NCI-H1417 (cell line): ENCODE results near the gene CST3.
"Not testable (repeated sequence)": the region's sequence is repeated elsewhere in the genome, so short reads cannot be mapped to it uniquely, and the experiment has no call there.

Source experiments
- DNase-seq, 3 experiments: peaks; one replicate each; lab custom pipeline; 2025; lab: John Stamatoyannopoulos, UW

The CST3 gene

DNA sequence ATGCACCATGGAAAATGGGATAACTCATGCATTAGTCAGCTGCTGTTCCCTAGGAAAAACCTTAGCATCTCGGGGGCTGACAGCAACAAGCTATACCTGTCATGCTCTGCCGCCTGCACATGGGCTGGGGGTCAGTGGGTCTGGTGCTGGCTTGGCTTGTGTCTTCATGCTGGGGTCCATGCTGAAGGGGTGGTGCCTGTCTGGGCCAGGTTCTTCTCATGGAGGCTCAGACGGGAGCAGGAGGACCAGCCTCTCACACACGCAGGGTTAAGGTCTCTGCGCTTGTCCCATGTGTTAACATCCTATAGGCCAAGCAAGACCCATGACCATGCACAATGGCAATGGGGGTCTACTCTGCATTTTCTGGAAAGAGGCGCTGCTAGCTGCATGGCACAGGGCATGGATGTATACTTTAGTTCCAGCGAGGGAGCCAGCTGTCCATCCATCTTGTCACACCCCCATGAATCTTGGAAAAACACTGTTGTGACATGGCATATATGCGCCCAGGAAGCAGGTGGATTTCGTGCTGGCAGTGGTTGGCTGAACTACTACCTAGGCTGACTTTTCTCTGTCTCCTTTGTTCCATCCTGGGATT is 24.6 kb upstream of the CST3 start:
- no peak for DNase-seq

DNA sequence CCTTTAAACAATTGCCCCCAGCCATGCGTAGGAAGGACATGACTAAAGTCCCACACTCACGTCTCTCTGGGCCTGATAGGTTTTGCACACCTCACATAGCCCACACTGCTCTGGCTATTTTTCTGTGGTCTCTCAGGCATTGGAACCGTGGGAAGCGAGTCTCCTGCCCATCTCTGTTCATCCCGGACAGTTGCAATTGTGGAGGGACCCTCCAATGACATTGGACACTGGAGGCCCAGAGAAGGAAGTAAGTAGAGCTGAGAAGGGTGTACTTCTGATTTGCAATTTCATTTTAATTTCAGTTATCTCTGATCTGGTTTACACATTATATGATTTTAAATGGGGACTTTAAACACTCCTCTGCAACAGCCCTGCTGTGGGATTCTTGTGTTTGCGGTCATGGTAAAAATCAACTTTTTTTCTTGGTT is 23.3 kb upstream of the CST3 start:
- DNase-seq: no peak

DNA sequence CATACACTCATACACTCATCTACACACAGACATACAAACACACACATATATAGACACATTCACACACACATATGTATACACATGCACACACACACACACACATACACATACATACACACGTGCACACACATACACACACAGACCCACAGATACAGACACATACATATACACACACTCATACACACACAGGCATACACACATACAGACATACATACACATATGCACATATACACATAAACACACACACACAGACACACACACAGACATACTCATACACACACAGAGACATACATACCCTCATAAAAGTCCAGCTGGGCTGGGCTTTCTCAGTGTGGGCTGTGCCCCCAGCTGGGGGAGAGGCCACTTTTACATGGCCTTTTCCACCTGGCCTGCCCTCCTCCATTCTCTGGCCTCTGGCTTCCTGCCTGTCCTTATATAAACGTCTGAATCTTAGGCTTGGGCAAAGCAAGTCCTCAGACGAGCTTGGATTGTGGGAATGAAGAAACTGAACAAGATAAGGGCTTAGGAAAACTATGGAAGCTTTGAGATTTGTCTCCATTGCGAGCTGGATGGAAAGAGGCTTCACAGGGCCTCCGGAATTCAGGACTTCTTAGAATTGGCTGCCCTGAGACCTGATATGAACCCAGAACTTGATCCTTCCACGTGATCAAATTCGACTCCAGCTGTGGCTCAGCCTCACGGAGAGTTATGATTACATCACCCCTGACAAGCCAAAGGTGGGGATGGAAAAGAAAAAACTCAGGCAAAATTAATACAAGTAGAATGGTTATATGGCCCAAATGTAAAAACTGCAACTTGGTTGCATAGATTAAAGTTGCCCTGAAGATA is 22.5 kb upstream of the CST3 start:
- no peak for DNase-seq

- DNase-seq: not testable (repeated sequence)
Measured at GRCh38 chr20:23659610-23659988, 21.8 kb upstream of the CST3 start.

- DNase-seq: no peak
Measured at GRCh38 chr20:23658989-23659609, 21.3 kb upstream of the CST3 start.

GRCh38 chr20:23658336-23658735 is 20.6 kb upstream of the CST3 start:
- no peak for DNase-seq

DNA sequence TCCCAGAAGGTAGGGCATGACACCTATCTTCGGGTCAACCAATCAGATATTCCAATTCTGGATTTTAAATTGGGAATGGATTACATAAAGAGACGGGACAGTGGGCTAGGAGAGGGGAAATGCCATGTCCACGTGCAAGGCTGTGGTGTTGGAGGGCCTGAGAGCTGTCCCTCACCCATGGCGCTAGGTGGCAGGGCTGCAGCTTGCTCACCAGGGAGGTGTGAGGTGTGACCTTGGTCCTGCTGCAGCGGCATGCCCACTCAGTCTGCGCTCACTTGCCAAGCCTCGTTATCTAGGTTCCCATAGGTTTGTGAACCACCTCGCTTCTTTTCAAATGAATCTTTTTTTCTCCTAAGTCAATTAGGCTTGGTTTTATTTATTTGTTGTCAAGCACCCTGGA is 19.4 kb upstream of the CST3 start:
- no peak for DNase-seq

GRCh38 chr20:23656372-23656771 is 18.6 kb upstream of the CST3 start:
- DNase-seq: no peak

DNA sequence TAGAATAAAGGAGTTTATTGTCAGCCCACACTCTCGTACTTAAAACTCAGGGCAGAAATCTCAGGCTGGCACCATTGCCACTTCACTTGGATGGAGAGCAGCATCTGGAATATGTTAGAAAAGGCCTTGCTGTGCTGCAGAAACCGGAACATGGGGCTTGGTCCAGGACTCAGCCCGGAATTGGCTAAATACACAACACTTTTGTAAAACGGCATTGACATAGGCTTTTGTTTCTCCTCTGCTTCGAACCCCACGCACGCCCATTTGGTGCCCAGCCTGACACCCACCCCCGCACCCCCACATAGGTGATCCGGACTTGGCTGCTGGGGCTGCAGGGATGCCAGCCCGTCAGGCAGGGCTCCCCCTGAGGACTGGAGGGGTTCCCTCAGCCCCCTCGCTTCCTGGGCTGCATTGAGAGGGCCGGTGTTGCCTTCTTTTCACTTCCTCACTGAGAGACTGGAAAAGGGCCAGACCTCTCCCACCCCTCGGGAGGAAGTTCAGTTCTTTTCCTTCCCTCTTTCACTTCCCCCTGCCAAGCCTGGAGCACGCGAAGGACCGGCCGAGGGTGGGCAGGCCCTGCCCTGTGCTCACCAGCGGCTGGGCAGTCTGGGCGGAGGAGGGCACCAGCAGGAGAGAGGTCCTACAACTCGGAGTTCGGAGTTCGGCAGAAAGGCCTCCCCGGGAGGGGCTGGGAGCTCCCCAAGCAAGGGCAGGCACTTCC is 17.9 kb upstream of the CST3 start:
- no peak for DNase-seq

- DNase-seq: no peak
Measured at GRCh38 chr20:23654717-23655116, 17.0 kb upstream of the CST3 start.

DNA sequence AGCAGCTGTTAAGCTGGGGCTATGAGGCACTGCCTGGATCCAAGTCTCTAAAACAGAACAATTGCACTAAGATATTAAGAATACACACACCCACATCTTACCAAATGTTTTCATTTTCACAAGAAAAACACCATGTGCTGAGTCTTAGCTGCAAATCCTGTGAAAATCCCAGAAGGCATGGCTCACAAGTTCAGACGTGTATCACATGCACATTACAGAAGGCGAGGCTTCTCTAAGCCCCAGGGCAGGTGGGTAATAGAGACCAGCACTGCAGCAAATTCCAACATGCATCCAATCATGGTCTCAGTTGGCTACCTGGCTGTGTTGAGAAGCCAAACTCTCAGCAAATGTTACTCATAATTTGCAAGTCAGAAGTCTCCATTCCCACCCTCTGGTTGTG is 16.2 kb upstream of the CST3 start:
- DNase-seq: no peak

DNA sequence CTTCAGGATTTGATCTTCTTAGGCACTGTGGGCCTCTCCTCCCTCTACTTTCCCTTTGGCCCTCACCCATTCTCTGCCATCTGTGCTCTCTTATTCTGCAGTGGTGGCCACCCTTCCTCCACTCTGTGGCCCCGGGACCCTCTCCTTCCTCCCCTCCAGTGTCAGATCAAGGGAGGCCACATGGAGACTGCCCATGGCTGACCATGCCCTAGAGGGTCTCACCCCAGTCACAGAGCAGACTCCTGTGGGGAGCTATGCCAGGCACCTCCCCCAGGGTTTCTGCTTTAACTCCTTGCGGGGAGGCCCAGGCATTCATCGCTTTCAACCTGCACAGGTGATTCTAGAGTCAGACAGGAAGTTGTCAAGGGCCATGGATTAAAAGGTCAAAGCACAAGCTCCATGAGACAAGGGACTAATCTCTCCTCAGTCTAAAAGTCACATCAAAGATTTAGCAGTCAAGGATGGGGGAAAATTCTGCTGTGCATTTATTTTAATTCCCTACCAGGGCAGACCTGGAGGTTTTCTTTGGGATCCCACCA is 15.7 kb upstream of the CST3 start:
- no peak for DNase-seq

DNA sequence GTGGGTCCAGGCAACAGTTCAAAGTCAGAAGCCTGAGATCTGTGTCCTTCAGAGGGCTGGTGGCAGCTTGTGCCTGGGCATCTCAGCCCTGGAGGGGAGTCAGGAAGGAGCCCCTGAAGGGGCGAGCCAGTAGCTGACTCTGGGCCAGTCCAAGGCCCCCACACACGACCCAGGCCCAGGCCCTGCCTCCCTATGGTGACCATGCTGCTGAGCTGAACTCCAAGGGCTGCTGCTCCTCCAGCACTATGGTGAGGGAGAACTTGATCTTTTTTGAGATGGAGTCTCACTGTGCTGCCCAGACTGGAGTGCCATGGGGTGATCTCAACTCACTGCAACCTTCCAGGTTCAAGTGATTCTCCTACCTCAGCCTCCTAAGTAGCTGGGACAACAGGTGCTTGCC is 15.2 kb upstream of the CST3 start:
- DNase-seq: no peak

- DNase-seq: no peak
Measured at GRCh38 chr20:23652371-23652770, 14.6 kb upstream of the CST3 start.

DNA sequence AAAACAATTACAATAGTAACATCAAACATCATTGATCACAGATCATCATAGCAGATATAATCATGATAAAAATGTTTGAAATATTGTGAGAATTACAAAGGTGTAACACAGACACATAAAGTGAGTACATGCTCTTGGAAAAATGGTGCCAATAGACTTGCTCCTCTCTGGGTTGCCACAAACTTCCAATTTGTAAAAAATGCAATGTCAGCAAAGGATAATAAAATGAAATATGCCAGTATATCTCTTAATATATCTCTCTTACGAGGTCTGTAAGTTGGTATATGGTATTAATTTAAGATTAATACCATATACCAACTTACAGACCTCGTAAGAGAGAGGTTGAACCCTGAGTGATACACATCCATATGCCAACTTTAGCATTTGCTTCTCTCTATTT is 13.4 kb upstream of the CST3 start:
- DNase-seq: no peak

DNA sequence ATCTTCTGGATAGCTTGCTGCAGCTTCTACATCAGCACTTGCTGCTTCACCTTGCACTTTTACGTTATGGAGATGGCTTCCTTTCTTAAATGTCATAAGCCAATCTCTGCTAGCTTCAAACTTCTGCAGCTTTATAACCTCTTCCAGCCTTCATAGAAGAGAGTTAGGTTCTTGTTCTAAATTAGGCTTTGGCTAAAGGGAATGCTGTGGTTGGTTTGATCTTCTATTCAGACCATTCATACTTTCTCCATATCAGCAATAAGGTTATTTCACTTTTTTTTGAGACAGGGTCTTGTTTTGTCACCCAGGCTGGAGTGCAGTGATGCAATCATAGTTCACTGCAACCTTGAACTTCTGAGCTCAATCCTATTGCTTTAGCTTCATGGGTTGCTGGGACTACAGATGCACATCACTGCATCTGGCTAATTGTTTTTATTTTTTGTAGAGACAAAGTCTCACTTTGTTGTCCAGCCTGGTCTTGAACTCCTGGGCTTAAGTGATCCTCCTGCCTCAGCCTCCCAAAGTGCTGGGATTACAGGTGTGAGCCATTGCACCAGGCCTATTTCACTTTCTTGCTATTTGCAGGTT is 12.2 kb upstream of the CST3 start:
- no peak for DNase-seq

GRCh38 chr20:23649242-23649641 is 11.5 kb upstream of the CST3 start:
- no peak for DNase-seq

- DNase-seq: no peak
Measured at GRCh38 chr20:23647346-23647745, 9.6 kb upstream of the CST3 start.

GRCh38 chr20:23646106-23646873 is 8.5 kb upstream of the CST3 start:
- no peak for DNase-seq

GRCh38 chr20:23645575-23645974 is 7.8 kb upstream of the CST3 start:
- no peak for DNase-seq

DNA sequence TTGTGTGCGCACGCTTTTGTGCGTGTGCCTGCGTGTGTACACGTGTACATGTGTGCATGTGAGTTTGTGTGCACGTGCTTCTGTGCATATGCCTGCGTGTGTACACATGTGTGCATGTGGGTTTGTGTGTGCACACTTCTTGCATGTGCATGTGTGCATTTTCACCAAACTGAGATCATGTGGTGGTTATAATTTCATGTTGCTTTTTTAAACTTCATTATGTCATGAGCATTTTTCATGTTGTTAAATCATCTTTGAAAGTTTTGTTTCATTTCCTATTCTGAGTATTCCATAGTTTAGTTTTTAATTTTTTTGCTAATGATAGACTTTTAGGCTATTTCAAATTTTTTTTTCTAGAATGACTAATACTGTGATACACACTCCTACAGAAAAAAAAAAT is 6.4 kb upstream of the CST3 start:
- no peak for DNase-seq
